GM03348 (cell line): ENCODE measurements around the gene KANK2.

Experiments
- DNase-seq: peaks from one replicate; pipeline ENCODE4 v3.0.0; 2012; ENCODE audit warnings: low spot score

Gene KANK2

DNA sequence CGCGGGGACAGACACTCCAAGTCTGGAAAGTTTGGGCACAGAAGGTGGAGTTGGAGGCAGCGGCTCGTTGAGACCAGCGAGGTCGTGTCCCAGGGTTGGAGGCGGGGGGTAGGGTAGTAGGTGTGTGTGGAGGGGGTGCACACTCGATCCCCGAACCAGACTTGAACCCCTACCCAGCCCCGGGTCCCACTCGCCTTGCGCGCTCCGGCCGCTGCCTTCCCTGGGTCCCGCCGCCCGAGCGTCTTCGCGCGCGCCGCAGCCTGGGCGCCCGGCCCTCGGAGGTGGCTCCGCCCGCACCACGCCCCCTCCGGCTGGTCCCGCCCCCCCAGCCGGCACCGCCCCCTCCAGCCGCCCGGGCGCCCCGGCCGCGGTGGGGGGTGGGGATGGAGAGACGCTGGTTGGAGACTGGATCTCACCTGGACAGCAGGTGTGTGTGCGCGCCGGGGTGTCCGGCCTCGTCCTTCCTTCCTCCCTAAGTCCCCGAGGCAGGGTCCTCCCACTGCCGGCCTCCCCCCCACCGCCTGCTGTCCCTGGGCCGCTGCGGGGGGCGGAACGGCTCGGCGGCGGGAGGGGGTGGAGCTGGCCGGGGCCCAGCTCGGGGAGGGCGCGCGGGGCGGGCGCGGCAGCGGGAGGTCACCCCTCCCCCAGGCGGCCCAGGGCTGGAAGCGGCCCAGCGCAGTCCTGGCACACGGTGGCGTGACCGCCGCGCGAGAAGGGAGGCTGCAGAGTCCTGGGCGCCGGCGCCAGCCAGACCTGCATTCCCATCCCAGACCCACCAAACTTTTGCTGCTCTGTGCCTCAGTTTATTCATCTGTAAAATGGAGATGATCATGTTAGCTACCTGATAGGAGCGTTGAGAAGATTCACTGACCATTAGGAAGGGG, at the start of gene KANK2:
Gene KANK2 (minus strand): TSS at position 255 of the 884 bp plus-strand sequence. CDS start 3,034 bp downstream, outside the sequence.
- peak; percentile 99 for DNase-seq

DNA sequence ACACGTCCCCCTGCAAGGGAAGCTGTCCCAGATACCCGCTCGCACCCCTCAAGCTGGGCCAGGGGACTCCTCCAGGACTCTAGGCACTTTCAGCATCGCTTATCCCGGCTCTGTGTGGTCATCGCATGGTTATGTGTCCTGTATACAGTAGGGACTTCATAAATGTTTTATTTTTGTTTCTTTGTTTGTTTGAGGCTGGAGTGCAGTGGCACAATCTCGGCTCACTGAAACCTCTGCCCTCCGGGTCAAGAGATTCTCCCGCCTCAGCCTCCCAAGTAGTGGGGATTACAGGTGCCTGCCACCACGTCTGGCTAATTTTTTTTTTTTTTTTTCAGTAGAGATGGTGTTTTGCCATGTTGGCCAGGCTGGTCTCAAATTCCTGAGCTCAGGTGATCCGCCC, 49.6 kb upstream of the KANK2 start:
- no peak for DNase-seq

- DNase-seq, result no peak
Measured at GRCh38 chr19:11244846-11245589, 47.7 kb upstream of the KANK2 start.

GRCh38 chr19:11243798-11244169, 46.4 kb upstream of the KANK2 start:
- no peak for DNase-seq

- DNase-seq, result peak; percentile 93
Measured at GRCh38 chr19:11242864-11243797, 45.8 kb upstream of the KANK2 start.

DNA sequence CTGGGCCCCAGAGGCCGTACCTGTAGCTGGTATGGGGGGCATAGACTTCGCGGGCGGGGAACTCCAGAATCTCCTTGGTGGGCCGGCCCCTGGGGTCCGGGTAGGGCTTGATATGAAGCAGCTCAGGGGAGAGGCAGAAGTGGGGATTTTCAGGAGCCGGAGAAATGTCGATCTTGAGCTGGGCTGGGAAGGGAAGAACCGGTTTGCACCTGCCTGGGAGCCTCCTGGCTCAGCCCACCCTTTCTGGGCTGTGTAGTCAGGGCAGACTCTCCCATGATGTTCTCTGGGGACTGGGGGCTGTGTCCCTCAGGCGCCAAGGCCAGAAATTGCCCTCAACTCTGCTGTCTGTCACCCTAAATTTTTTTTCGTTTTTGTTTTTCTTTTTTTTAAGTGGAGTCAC, 44.7 kb upstream of the KANK2 start:
- no peak for DNase-seq

DNA sequence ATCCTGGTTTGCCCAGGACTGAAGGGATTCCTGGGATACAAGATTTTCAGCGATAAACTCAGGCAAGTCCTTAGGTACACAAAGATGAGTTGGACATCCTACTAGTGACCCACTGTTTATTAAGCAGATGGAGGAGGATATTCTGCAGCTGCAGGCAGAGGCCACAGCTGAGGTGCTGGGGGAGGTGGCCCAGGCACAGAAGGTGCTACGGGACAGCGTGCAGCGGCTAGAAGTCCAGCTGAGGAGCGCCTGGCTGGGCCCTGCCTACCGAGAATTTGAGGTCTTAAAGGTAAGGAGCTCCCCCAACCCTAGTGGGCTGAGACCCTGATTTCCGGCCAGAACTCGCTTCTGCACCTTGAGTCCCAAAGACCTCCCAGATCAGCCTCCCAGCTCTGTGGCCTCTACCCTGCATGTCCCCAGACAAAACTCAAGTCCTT, 42.7 kb upstream of the KANK2 start:
- no peak for DNase-seq

- DNase-seq, result no peak
Measured at GRCh38 chr19:11239377-11240000, 42.1 kb upstream of the KANK2 start, which contains the start of gene ANGPTL8. TSS of gene ANGPTL8 (plus strand) at chr19:11239619. CDS start at chr19:11239638, 19 bp downstream.

DNA sequence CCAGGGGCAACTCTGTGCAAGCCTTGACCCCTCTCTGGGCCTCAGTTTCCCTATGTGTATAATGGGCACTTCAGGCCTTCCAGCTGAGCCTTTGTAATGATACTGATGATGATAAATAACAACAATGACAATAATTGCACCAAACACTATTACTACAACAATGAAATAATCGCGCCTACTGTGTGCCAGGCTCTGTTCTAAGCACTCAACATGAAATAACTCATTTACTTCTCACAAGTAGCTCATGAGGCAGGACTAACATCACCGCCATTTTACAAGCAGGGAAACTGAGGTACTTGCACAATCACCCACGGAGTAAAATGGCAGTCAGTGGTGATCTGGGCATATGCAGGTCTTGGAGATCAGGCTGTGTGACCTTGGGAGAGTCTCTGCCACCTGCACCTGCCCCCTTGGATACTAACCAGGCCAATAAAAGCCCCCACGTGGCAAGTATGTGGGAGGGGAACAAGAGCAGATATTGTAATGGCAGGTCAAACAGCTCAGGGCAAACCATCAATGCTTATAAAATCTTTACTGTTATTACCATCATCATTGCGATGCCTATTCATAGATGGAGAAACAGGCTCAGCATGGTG, 41.5 kb upstream of the KANK2 start:
- no peak for DNase-seq

DNA sequence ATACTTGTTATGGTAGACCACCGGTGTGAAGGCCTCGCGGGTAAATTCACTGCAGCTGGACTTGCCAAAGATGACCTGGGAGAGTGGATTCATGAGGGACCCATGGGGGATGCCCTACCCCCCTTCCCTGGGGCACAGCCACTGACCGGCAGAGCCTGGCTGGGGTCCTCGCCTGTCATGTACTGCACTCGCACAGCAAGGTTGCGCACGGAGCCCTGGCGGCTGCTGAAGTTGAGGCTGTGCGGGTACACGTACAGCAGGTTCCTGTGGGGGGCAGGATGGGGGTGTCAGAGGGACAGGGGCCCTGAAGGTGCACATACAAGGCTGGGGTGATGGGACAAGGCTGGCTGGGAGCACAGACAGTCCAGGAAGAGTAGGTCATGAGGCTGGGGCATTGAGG, 40.7 kb upstream of the KANK2 start:
- DNase-seq, result no peak

DNA sequence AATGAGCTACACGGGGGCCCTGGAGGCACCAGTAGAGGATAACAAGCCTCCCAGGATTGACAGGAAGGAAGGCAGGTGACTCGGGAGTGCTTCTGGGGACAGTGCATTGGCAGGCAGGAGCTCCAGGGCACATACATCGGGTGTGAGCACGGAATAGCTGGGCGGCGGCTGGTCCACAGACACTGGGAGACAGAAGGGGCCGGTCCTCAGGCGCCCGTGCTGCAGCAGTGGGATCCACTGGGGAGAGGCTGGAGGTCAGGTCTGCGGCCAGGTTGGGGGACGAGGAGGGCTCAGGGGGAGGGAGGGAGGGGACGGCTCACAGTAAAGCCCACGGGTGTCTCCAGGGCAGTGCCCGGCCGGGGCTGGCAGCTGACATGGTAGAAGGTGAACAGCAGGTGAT, 40.0 kb upstream of the KANK2 start:
- no peak for DNase-seq

- DNase-seq, result no peak
Measured at GRCh38 chr19:11236324-11237301, 39.3 kb upstream of the KANK2 start.

- no peak for DNase-seq
Measured at GRCh38 chr19:11234486-11235075, 37.2 kb upstream of the KANK2 start.

GRCh38 chr19:11233073-11233472, 35.7 kb upstream of the KANK2 start:
- DNase-seq, result no peak

- DNase-seq, result no peak
Measured at GRCh38 chr19:11232555-11232954, 35.2 kb upstream of the KANK2 start.

DNA sequence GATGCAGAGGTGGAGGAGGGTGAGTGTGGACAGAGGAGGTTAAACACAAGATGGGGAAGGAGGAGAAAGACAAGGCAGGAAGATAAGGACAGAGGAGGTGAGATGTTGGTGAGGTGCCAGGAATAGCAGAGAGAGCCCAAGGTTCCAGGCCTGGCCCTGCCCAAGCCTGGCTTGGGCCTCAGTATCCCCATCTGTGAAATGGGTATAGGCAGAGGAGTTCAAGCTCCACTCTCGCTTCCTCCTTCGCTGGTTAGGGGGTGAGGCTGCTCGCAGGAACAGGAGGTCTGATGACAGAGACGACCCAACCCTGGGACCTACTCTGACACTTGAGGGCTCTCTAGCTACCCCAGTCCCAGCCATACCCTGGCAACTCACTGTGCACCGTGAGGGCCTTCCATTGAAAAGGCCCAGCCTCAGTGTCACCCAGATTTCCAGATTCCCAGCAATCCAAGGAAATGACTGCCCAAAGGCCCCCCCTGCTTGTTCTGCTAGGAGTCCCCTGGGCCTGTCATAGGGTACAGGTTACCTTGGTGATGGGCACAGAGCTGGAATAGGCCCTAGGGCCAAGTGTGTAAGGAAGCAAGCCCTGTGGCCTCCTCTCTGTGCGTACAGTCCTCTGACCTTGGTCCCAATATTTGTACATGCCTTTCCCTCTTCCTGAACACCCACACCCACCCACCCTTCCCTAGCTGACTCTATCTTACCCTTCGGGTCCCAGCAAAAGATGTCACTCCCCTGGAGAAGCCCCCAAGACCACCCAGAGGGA, 33.5 kb upstream of the KANK2 start:
- no peak for DNase-seq

DNA sequence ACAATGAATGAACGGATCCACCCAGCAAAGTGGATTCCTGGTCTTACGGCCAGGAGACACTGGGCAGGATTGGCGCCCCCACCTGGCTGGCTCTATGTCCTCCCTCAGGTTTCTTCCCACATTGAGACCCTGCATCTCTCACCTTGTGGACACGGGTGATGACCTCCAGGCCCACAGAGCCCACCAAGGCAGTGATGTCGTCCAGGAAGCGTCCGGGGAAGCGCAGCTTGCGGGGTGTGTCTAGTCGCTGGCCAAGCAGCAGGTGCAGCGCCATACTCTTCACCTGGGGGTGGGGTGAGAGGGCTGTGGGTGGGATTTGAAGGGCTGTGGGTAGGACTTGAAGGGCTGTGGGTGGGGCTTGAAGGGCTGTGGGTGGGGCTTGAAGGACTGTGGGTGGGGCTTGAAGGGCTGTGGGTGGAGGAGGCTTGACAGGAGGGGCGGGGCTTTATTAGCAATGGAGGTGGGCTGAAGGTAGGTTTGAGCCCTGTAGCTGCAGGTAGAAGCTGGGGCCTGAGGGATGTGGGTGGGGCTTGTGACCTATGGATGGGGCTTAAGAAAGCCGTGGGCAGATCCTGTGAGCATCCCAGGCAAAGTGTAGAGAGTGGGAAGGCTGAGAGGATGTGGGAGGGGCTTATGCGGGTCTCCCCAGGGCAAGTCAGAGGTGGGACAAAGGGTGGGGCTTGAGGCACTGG, 30.0 kb upstream of the KANK2 start:
- DNase-seq, result no peak

DNA sequence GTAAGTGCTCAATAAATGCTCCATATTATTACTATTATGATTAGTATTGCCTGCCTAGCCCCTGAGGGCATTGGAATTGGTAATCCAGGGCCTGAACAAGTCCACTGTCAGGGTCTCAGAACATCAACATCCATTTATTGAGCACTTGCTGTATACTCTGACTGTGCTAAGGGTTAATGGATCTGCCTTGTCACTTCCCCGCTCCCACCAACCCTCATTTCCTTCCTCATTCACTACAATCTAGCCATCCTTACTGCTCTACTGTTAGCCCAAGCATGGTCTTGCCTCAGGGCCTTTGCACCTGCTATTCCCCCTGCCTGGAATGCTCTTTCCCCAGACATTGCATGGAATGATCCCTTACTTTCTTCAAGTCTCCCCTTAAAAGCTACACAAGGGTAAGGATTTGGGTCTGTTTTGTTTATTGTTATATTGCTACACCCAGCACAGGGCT, 29.4 kb upstream of the KANK2 start:
- DNase-seq, result no peak
